ENCODE data around the gene TFAM. TPM values are rescaled to one million over a fixed set of nuclear protein-coding genes. Genes with fewer than 3 reads are reported as not detected.

The TFAM gene
- total RNA-seq (2022; extraction: Qiagen RNA extraction; ENCODE audit: low read depth), result 49.0 to 91.5 TPM (median 76.5 TPM) in 5 replicates

GRCh38 chr10:58384999-58385783, at the start of gene TFAM:
Gene TFAM (plus strand): TSS chr10:58385410. CDS start chr10:58385548, 138 bp downstream.

Other genes starting within 250 kb of the TFAM start
- gene IPMK, start 117.5 kb upstream of the TFAM start, total RNA-seq (2022; extraction: Qiagen RNA extraction; ENCODE audit: low read depth), result 0.84 to 3.6 TPM (median 2.8 TPM) in 5 replicates
- gene CISD1, start 116.2 kb upstream of the TFAM start, total RNA-seq (2022; extraction: Qiagen RNA extraction; ENCODE audit: low read depth), result 38.1 to 56.7 TPM (median 53.0 TPM) in 5 replicates
- 6.8 to 25.6 TPM (median 22.5 TPM) in 5 replicates for gene UBE2D1, start 50.4 kb upstream of the TFAM start, total RNA-seq (2022; extraction: Qiagen RNA extraction; ENCODE audit: low read depth)
- 18.2 to 27.4 TPM (median 24.7 TPM) in 5 replicates for gene BICC1, start 127.5 kb downstream of the TFAM start, total RNA-seq (2022; extraction: Qiagen RNA extraction; ENCODE audit: low read depth)

Measured in A549 treated with RU486 at 1 μM for 4 hours (cell line).